Activated naive CD8-positive, alpha-beta T cell (primary cell): ENCODE data around the gene TGFB3.

Experiments
- H3K27ac Mint-ChIP-seq: one replicate; pipeline ENCODE4 v1.8.0; 2021; ENCODE audit warnings: mixed read lengths
- H3K27me3 Mint-ChIP-seq: one replicate; pipeline ENCODE4 v1.8.0; 2021; ENCODE audit warnings: mixed read lengths
- H3K36me3 Mint-ChIP-seq: one replicate; pipeline ENCODE4 v1.8.0; 2021; ENCODE audit warnings: mixed read lengths
- H3K4me1 Mint-ChIP-seq: one replicate; pipeline ENCODE4 v1.8.0; 2021; ENCODE audit warnings: low read depth, mixed read lengths
- H3K4me3 Mint-ChIP-seq: one replicate; pipeline ENCODE4 v1.8.0; 2021; ENCODE audit warnings: mild to moderate bottlenecking, mixed read lengths
- H3K9me3 Mint-ChIP-seq: one replicate; pipeline ENCODE4 v1.8.0; 2021; ENCODE audit warnings: low read depth, mixed read lengths

TGFB3 gene

DNA sequence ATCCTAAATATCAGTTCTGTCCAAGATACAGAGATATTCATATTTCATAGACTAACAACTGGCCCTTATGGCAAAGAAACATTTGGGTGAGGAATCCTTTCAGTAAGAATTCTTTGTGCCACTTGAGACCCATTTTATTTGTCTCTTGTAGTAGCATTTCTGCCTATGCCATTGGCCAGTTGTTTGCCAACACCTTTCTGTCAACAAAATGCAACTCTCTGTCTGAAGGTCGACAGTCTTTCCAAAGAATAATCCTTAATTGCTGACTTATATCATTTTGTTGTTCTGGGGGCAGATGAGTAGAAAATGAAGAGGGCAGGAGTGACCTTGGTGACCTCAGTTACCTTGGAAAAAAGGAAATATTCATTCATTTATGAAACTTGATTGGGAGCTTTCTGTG lies 14.7 kb upstream of the TGFB3 start:
- H3K4me3 Mint-ChIP-seq: no peak overlapping the region
- no peaks in the 10 kb centered on the region for H3K27me3 Mint-ChIP-seq
- no peaks in the 10 kb centered on the region for H3K4me1 Mint-ChIP-seq
- peaks cover 39% of the 10 kb centered on the region for H3K36me3 Mint-ChIP-seq
- H3K9me3 Mint-ChIP-seq: no peaks in the 10 kb centered on the region
- H3K27ac Mint-ChIP-seq: no peak overlapping the region

- no peak overlapping the region for H3K27ac Mint-ChIP-seq
- no peaks in the 10 kb centered on the region for H3K4me1 Mint-ChIP-seq
- no peaks in the 10 kb centered on the region for H3K9me3 Mint-ChIP-seq
- no peaks in the 10 kb centered on the region for H3K27me3 Mint-ChIP-seq
- H3K4me3 Mint-ChIP-seq: no peak overlapping the region
- peaks cover 31% of the 10 kb centered on the region for H3K36me3 Mint-ChIP-seq
Measured at GRCh38 chr14:75995372-75996041, 13.7 kb upstream of the TGFB3 start.

DNA sequence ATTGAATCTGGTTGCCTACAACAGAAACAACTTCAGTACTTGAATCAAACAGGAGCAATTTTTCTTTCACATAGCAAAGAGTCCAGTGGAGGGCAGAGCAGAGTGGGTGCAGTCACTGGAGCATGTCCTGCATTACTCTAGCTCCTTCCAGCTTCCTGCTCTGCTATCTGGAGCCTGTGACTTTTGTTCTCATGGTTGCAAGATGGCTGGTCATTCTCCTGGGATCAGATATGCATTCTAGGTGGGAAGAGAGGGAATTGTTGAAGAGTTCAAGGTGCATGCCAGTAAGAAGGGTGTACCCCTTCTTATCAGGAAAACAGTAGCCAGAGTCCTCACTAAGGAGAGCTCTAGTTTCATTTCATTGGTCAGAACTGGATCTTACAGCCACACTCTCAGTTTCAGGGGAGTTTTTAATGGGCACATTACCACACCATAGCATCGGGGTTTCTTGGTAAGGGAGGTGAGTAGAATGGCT lies 11.8 kb upstream of the TGFB3 start:
- Mint-ChIP-seq H3K4me3 (no peak overlapping the region), H3K36me3 (peaks cover 27% of the 10 kb centered on the region), H3K9me3 (no peaks in the 10 kb centered on the region), H3K27me3 (no peaks in the 10 kb centered on the region), H3K4me1 (no peaks in the 10 kb centered on the region), H3K27ac (no peak overlapping the region)

DNA sequence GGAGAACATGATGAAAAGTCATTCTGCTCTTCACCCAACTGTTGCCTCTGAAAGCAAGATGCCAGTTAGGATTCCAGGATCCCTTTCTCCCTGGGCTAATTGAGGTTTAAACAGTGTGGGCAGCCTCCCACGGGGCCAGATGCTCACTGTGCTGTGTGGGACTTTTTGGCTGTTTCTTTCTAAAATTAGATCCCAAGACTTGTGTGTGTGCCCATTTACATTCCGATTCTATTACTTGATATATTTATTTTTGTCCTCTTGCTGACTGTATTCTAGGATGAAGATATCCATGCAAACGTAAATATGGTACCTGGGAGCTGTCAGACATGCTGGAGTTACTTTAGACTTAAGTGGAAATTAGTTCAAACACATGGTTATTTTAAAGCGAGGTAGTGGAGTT lies 10.0 kb upstream of the TGFB3 start:
- H3K4me3 Mint-ChIP-seq: no peak overlapping the region
- H3K4me1 Mint-ChIP-seq: peaks cover 2% of the 10 kb centered on the region
- H3K27me3 Mint-ChIP-seq: no peaks in the 10 kb centered on the region
- H3K27ac Mint-ChIP-seq: no peak overlapping the region
- H3K36me3 Mint-ChIP-seq: peaks cover 22% of the 10 kb centered on the region
- no peaks in the 10 kb centered on the region for H3K9me3 Mint-ChIP-seq

DNA sequence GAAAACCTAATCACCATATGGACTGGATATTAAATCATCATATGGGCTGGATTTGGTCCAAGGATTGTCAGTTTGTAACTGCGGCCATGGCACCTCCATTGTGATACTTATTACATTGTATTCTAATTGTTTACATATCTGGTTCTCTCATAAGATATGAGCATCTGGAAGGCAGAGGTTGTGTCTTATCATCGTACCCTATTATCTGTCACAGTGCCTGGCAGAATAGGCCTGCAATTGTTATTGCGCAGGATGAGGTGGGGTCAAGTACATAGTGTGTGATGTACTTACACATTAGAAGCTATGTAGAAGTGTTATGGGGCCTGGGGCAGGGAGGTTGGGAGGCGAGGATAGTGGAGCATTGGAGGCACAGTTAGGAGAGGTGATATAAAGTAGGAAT lies 8.5 kb upstream of the TGFB3 start:
- H3K36me3 Mint-ChIP-seq: peaks cover 16% of the 10 kb centered on the region
- H3K27ac Mint-ChIP-seq: no peak overlapping the region
- no peak overlapping the region for H3K4me3 Mint-ChIP-seq
- no peaks in the 10 kb centered on the region for H3K9me3 Mint-ChIP-seq
- H3K27me3 Mint-ChIP-seq: no peaks in the 10 kb centered on the region
- peaks cover 13% of the 10 kb centered on the region for H3K4me1 Mint-ChIP-seq

- no peak overlapping the region for H3K4me3 Mint-ChIP-seq
- H3K27ac Mint-ChIP-seq: no peak overlapping the region
- no peaks in the 10 kb centered on the region for H3K27me3 Mint-ChIP-seq
- H3K4me1 Mint-ChIP-seq: peaks cover 14% of the 10 kb centered on the region
- peaks cover 7% of the 10 kb centered on the region for H3K36me3 Mint-ChIP-seq
- no peaks in the 10 kb centered on the region for H3K9me3 Mint-ChIP-seq
Measured at GRCh38 chr14:75989134-75989533, 7.3 kb upstream of the TGFB3 start.

DNA sequence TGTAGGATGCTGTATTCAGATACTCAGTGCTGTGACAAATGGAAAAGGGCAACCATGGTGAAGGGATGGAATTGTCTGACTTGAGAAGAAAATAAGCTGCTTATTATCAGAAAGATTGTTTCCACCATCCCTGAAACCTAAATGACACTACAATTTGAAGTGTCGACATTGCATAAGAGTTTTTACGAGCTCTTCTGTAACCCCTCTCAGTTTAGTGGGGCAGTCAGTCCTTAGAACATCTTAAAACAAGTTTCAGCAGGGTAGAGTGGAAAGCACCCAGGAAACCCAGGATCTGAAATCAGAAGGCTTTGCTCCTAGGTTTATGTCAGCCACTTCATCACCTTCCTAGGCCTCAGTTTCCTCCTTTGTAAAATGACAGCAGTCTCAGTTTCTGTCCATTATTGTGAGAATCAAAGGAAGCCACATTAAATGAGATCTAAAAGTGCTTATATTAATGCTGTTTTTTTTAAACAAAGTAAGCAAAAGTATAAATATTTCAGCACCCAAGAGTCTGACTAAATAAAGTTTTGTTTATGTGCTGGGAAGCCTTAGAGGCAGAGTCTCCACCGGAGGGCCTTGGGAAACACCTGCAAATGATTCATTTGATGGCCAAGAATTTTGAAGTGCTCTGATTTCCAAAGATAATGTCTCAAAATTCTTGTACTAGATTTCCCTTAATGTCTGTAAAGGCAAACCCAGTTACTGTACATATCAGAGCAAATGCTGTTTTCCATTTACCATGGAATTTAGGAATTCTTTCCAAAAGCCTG lies 5.6 kb upstream of the TGFB3 start:
- peaks cover 6% of the 10 kb centered on the region for H3K36me3 Mint-ChIP-seq
- H3K4me3 Mint-ChIP-seq: no peak overlapping the region
- H3K27me3 Mint-ChIP-seq: no peaks in the 10 kb centered on the region
- no peaks in the 10 kb centered on the region for H3K9me3 Mint-ChIP-seq
- H3K27ac Mint-ChIP-seq: no peak overlapping the region
- peaks cover 16% of the 10 kb centered on the region for H3K4me1 Mint-ChIP-seq

- Mint-ChIP-seq H3K27me3 (no peaks in the 10 kb centered on the region), H3K9me3 (no peaks in the 10 kb centered on the region), H3K27ac (no peak overlapping the region), H3K4me1 (peaks cover 22% of the 10 kb centered on the region), H3K4me3 (peak overlapping the region; percentile 86), H3K36me3 (peaks cover 6% of the 10 kb centered on the region)
Measured at GRCh38 chr14:75986439-75986765, 4.6 kb upstream of the TGFB3 start.

- Mint-ChIP-seq H3K4me1 (peaks cover 27% of the 10 kb centered on the region), H3K27ac (no peak within 1 kb of the TSS), H3K9me3 (no peaks in the 10 kb centered on the region), H3K4me3 (peak within 1 kb of the TSS; percentile 86), H3K36me3 (peaks cover 6% of the 10 kb centered on the region), H3K27me3 (no peaks in the 10 kb centered on the region)
Measured at GRCh38 chr14:75985618-75986438, 4.0 kb upstream of the TGFB3 start, which contains the start of gene IFT43. IFT43 (plus strand) TSS chr14:75985763; CDS start chr14:75985787, 24 bp downstream.

DNA sequence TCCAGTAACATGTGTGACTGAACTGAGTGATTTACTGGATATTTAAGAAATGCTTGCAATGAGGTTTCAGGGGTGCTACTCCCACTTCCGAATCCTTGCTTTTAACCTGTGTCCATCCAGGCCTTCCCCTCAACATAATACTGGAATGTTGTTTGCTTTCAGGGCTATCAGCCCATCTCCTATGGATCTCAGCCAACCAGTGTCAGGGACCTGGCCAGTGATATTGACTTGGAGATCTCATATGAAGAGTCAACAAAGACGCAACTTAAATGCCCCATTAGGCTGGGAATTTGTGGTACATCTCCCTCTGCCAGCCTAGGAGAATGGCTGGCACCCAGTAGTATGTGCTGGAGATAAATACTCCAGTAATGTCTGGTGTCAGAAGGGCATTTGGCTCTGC lies 2.9 kb upstream of the TGFB3 start:
- peak overlapping the region; percentile 86 for H3K4me3 Mint-ChIP-seq
- no peaks in the 10 kb centered on the region for H3K27me3 Mint-ChIP-seq
- no peak overlapping the region for H3K27ac Mint-ChIP-seq
- no peaks in the 10 kb centered on the region for H3K9me3 Mint-ChIP-seq
- peaks cover 36% of the 10 kb centered on the region for H3K4me1 Mint-ChIP-seq
- H3K36me3 Mint-ChIP-seq: no peaks in the 10 kb centered on the region

DNA sequence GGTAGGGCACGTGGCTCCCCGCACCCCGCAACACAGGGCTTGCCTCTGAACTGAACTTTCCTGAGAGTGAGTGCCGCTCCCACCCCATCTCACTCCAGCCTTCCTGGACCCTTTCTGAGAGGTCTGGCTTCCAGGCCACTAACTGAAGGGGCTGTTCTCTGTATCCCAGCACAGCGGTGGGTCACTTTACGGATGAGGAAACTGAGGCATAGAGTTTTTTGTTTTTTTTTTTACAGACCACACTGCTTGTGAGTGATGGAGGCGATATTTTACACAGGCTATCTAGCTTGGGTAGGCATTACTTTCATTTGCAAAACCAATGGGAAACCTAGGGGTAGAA lies 1.2 kb upstream of the TGFB3 start:
- Mint-ChIP-seq H3K27me3 (no peaks in the 10 kb centered on the region), H3K4me3 (peak overlapping the region; percentile 80), H3K27ac (peak overlapping the region; percentile 41), H3K9me3 (no peaks in the 10 kb centered on the region), H3K36me3 (no peaks in the 10 kb centered on the region), H3K4me1 (peaks cover 48% of the 10 kb centered on the region)

DNA sequence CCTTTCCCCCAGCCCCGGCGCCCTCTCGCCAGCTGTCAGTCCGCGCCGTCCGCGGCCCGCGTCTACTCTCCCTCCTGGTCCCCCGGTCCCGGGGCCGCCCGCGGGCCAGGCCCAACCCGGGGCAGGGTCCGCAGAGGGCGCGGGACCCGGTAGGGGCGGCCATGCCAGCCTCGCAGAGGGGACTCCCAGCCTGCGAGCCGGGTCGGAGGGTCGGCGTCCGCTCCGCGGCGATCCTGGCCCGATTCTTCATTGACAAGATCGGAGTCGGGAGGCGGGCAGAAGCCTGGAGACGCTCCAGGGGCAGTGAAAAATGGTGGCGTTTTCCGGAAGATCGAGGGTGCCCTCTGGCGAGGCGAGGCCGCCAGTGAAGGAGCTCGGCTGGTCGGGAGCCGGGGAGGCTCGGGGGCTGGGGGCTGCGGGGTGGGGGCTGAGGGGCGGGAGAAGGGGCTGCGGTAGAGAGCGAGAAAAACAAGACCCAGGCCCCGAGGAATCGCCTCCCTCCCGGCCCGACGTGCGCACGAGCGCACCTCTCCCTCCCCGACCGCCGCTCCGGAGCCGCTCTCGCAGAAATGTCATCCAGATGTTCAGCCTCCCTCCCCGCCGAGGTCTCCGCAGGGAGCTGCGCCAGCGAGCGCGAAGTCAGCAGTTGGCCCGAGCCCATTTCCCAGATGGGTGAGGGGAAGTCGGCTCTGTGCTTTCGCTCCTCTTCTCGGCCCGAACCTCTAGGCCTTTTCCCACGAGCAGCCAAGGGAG lies 647 bp upstream of the TGFB3 start:
- Mint-ChIP-seq H3K4me1 (peaks cover 48% of the 10 kb centered on the region), H3K36me3 (no peaks in the 10 kb centered on the region), H3K27me3 (no peaks in the 10 kb centered on the region), H3K27ac (peak overlapping the region; percentile 87), H3K9me3 (no peaks in the 10 kb centered on the region), H3K4me3 (peak overlapping the region; percentile 91)

- Mint-ChIP-seq H3K9me3 (no peaks in the 10 kb centered on the region), H3K4me3 (peak overlapping the region; percentile 91), H3K27me3 (no peaks in the 10 kb centered on the region), H3K27ac (no peak overlapping the region), H3K36me3 (no peaks in the 10 kb centered on the region), H3K4me1 (peaks cover 38% of the 10 kb centered on the region)
Measured at GRCh38 chr14:75980856-75981255, 939 bp downstream of the TGFB3 start.

DNA sequence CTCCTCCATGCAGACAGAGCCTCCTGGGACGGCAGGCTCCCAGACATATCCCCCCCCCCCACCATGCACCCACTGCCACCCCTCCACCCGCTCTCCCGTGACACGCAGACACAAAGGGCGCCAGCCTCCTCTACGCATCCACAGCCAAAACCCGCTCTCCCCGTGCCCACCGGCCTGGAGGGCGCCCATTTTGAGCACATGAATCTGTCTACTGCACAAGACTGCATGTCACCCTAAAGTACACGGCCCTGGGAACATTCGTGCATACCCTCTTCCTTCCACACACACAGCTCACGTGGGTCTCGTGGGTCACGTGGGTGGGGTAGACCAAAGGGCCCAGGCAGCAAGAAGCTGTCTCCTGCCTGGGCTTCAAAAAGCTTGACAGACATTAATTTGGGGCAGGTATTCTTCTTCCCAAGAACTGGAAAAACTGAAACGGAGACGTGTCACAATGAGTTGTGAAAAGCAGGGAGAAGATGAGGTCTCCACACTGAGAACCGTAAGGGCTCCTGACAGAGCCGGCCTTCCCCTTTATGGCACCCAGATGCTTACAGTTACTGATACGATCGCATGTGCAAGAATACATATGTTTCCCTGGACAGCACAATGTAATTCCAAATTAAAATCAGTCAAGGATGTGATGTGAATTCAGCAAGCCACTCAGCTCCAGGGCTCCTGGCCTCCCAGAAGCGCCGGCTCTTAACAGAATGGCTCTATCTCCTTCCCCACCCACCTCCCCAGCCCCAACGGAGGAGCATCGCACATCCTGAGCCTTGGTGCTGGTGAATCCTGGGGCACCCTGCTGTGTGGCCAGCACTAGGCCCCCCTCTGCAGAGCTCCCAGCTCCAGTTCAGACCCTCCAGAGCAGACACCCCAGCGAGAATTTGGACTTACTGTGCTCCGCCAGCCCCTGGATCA lies 1.9 kb downstream of the TGFB3 start:
- Mint-ChIP-seq H3K4me3 (peak overlapping the region; percentile 91), H3K27me3 (no peaks in the 10 kb centered on the region), H3K9me3 (no peaks in the 10 kb centered on the region), H3K36me3 (no peaks in the 10 kb centered on the region), H3K4me1 (peaks cover 34% of the 10 kb centered on the region), H3K27ac (peak overlapping the region; percentile 28)
